Smooth muscle cell (in vitro differentiated cells): Measurements from ENCODE around the gene ZNF573. TPM values are rescaled to one million over a fixed set of nuclear protein-coding genes. Genes with fewer than 3 reads are reported as not detected.

Experiments used
- DNase-seq: peaks from one replicate; lab custom pipeline; 2025; ENCODE audit not compliant: unreplicated experiment; lab: John Stamatoyannopoulos, UW
- H2AFZ ChIP-seq: fragments of 200-600 bp; sonication (generic); 2 replicates; pipeline ENCODE4 v1.6.0; 2016; ENCODE audit warnings: antibody characterized with exemption, low read depth, mild to moderate bottlenecking
- H3F3A ChIP-seq: fragments of 200-600 bp; sonication (generic); 2 replicates; pipeline ENCODE4 v1.6.0; 2017; ENCODE audit warnings: antibody characterized with exemption, low read depth
- H3K27ac ChIP-seq: fragments of 200-600 bp; sonication (generic); 2 replicates; pipeline ENCODE4 v1.5.1; 2016; ENCODE audit warnings: low read depth, mild to moderate bottlenecking
- H3K27me3 ChIP-seq: fragments of 200-600 bp; sonication (generic); 2 replicates; pipeline ENCODE4 v1.6.1; 2016; ENCODE audit warnings: low read depth, mild to moderate bottlenecking
- H3K36me3 ChIP-seq: fragments of 200-600 bp; sonication (generic); 2 replicates; pipeline ENCODE4 v1.5.1; 2016; ENCODE audit warnings: low read depth
- H3K4me1 ChIP-seq: fragments of 200-600 bp; sonication (generic); 2 replicates; pipeline ENCODE4 v1.5.1; 2016; ENCODE audit warnings: low read depth
- H3K4me2 ChIP-seq: fragments of 200-600 bp; sonication (generic); 2 replicates; pipeline ENCODE4 v1.6.0; 2016; ENCODE audit warnings: mild to moderate bottlenecking
- H3K4me3 ChIP-seq: fragments of 200-600 bp; sonication (generic); 2 replicates; pipeline ENCODE4 v1.5.1; 2016; ENCODE audit warnings: mild to moderate bottlenecking
- H3K79me2 ChIP-seq: fragments of 200-600 bp; sonication (generic); 2 replicates; pipeline ENCODE4 v1.6.0; 2016; ENCODE audit warnings: low read depth, mild to moderate bottlenecking
- H3K9ac ChIP-seq: fragments of 200-600 bp; sonication (generic); 2 replicates; pipeline ENCODE4 v1.6.0; 2016; ENCODE audit warnings: low read depth
- H3K9me3 ChIP-seq: fragments of 200-600 bp; sonication (generic); replicated peaks from 2 replicates; pipeline ENCODE4 v1.5.1; 2016; ENCODE audit warnings: low read depth
- H4K20me1 ChIP-seq: fragments of 200-600 bp; sonication (generic); 2 replicates; pipeline ENCODE4 v1.6.0; 2016; ENCODE audit warnings: low read depth
- WGBS: methylation state at CpG from one replicate; pipeline ENCODE4 v1.1.7; 2016; ENCODE audit warnings: low lambda C conversion rate; 5-methylcytosine and 5-hydroxymethylcytosine counted together
- polyA plus RNA-seq: library from polyadenylated mRNA; unstranded; fragments of >200 nt; fragmentation: Nextera tagmentation; extraction: Ambion mirVana; gene quantifications from 2 replicates; pipeline ENCODE4 v1.2.1, GENCODE V29; 2016
- total RNA-seq: library from RNA; depleted of rRNA; stranded (reverse); fragments of >200 nt; gene quantifications from 2 replicates; pipeline ENCODE4 v1.2.3, GENCODE V29; 2014
- TF ChIP-seq, protein P1 (sequence below): fragments of 200-600 bp; sonication (generic); IDR thresholded peaks from 2 replicates; pipeline ENCODE4 v1.5.1; 2017; ENCODE audit warnings: borderline replicate concordance, mild to moderate bottlenecking, antibody characterized with exemption; ENCODE audit not compliant: insufficient read depth, poor library complexity, severe bottlenecking

The ZNF573 gene
- total and polyA plus RNA-seq, 2 experiments from 2014 or later: 2.5 to 3.3 TPM

DNA sequence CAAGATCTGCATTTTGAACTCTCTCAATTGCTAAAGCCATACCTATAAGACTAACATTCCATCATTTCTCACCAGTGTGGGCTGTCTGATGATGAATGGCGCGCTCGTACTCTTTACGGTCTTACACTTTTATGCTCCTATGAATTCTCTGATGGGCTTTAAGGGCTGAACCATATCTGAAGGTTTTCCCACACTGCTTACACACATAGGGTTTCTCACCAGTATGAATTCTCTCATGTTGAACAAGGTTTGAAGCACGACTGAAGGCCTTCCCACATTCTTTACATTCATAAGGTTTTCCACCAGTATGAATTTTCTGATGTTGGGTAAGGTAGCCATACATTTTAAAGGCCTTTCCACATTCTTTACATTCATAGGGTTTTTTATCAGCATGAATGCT, 41.0 kb downstream of the ZNF573 start:
- H4K20me1 ChIP-seq: no peaks in the 10 kb centered on the region
- no peak overlapping the region for H3K4me2 ChIP-seq
- DNase-seq: no peak
- H2AFZ ChIP-seq: no peak overlapping the region
- peaks cover 18% of the 10 kb centered on the region for H3K36me3 ChIP-seq
- H3K27me3 ChIP-seq: no peaks in the 10 kb centered on the region
- H3K4me3 ChIP-seq: no peak overlapping the region
- H3K4me1 ChIP-seq: no peaks in the 10 kb centered on the region
- no peak overlapping the region for H3K9ac ChIP-seq
- no peaks in the 10 kb centered on the region for H3F3A ChIP-seq
- H3K27ac ChIP-seq: no peak overlapping the region
- H3K79me2 ChIP-seq: no peaks in the 10 kb centered on the region
- H3K9me3 ChIP-seq: peaks cover 42% of the 10 kb centered on the region
- TF ChIP-seq, protein P1, sequence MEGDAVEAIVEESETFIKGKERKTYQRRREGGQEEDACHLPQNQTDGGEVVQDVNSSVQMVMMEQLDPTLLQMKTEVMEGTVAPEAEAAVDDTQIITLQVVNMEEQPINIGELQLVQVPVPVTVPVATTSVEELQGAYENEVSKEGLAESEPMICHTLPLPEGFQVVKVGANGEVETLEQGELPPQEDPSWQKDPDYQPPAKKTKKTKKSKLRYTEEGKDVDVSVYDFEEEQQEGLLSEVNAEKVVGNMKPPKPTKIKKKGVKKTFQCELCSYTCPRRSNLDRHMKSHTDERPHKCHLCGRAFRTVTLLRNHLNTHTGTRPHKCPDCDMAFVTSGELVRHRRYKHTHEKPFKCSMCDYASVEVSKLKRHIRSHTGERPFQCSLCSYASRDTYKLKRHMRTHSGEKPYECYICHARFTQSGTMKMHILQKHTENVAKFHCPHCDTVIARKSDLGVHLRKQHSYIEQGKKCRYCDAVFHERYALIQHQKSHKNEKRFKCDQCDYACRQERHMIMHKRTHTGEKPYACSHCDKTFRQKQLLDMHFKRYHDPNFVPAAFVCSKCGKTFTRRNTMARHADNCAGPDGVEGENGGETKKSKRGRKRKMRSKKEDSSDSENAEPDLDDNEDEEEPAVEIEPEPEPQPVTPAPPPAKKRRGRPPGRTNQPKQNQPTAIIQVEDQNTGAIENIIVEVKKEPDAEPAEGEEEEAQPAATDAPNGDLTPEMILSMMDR: no peak
- WGBS: 79% methylated on average over 5 of the region's 5 CpGs

GRCh38 chr19:37725181-37725580, 54.2 kb downstream of the ZNF573 start:
- no peak overlapping the region for H3K4me3 ChIP-seq
- H4K20me1 ChIP-seq: no peaks in the 10 kb centered on the region
- H2AFZ ChIP-seq: no peak overlapping the region
- no peaks in the 10 kb centered on the region for H3K9me3 ChIP-seq
- no peaks in the 10 kb centered on the region for H3K36me3 ChIP-seq
- H3K27me3 ChIP-seq: no peaks in the 10 kb centered on the region
- H3K4me1 ChIP-seq: no peaks in the 10 kb centered on the region
- no peak overlapping the region for H3K27ac ChIP-seq
- no peak for DNase-seq
- WGBS: 95% methylated on average over 2 of the region's 2 CpGs
- no peaks in the 10 kb centered on the region for H3F3A ChIP-seq
- TF ChIP-seq, protein P1: no peak
- no peaks in the 10 kb centered on the region for H3K79me2 ChIP-seq
- H3K4me2 ChIP-seq: no peak overlapping the region
- no peak overlapping the region for H3K9ac ChIP-seq

DNA sequence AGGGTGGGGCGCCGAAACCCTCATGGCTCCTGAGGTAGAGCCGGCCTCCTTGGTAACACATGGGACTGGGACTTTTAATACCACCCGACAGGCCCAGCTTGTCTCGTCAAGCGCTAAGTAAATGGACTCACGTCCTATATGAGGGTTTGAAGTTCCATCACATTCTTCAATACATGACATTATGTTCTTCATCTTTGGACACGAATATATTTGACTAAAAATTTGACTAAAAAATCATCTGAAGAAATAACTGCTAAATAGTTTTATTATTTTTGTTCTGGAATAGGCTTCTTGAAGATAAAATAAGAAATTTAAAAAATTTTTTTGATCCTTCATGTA, 59.5 kb downstream of the ZNF573 start:
- TF ChIP-seq, protein P1: no peak
- Histone ChIP-seq H3K27ac (no peak overlapping the region), H3K79me2 (peaks cover 17% of the 10 kb centered on the region), H3K4me2 (peak overlapping the region; percentile 93), H3K27me3 (no peaks in the 10 kb centered on the region), H3K4me1 (peaks cover 8% of the 10 kb centered on the region), H3F3A (no peaks in the 10 kb centered on the region), H2AFZ (peak overlapping the region; percentile 98), H3K4me3 (peak overlapping the region; percentile 89), H3K36me3 (no peaks in the 10 kb centered on the region), H3K9me3 (no peaks in the 10 kb centered on the region), H4K20me1 (no peaks in the 10 kb centered on the region), H3K9ac (no peak overlapping the region)
- no peak for DNase-seq
- WGBS: 20% methylated on average over 8 of the region's 8 CpGs

DNA sequence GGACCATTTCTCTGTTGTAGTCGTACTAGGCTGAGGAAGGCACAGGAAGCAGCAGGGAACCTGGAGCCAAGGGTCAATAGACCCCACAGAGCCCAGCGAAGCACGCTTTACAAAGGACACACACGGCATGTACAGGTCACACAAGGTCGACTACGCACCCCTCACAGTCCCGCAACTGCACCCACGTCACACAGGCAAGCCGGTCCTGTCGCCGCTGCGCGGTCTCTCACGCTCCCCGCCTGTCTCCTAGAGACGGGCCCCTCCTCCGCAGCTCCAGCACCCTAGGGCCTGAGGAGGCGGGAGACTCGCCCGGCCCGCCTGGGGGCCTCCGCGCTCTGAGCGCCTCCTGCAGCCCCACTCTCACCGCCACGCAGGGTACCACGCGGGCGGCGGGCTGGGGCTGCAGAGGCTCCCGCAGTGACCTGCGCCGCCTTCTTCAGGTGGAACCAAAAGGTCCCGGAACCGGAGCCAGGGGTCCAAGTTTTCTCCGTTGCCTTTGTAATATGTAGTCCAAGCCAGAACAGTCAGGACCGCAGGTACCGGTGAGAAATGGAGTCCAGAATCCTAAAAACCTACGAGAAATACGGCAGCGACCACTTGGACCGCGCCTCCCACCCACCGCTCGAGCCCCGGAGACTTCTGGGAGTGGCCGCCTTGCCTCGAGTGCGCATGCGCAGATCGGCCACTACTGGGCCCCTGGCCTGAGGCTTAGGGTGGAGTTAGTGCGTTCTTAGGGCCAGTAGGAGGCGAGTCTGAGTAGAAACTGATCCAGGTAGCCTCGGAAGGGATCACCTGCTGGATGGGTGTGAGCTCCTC, 60.1 kb downstream of the ZNF573 start, which contains the start of gene ZNF607:
Gene ZNF607, minus strand, starts transcription at position 651 of the 816 bp plus-strand sequence. CDS start 8,143 bp downstream, outside the sequence.
- no peaks in the 10 kb centered on the region for H3F3A ChIP-seq
- under 1% methylated on average over 46 of the region's 54 CpGs for WGBS

More for the DNA sequence above, 60.1 kb downstream of the ZNF573 start, which contains the start of gene ZNF607:
- no peaks in the 10 kb centered on the region for H3K9me3 ChIP-seq
- no peaks in the 10 kb centered on the region for H3K36me3 ChIP-seq
- TF ChIP-seq, protein P1: peak; percentile 32
- DNase-seq: peak; percentile 61
- peak within 1 kb of the TSS; percentile 93 for H3K4me2 ChIP-seq
- no peaks in the 10 kb centered on the region for H3K27me3 ChIP-seq
- H3K4me1 ChIP-seq: peaks cover 8% of the 10 kb centered on the region
- peak within 1 kb of the TSS; percentile 44 for H3K27ac ChIP-seq
- H3K79me2 ChIP-seq: peaks cover 20% of the 10 kb centered on the region
- H3K9ac ChIP-seq: peak within 1 kb of the TSS; percentile 60
- peak within 1 kb of the TSS; percentile 89 for H3K4me3 ChIP-seq
- peak within 1 kb of the TSS; percentile 98 for H2AFZ ChIP-seq
- H4K20me1 ChIP-seq: no peaks in the 10 kb centered on the region
